ENCODE results near the gene GRB7. TPM values are rescaled to one million over a fixed set of nuclear protein-coding genes. Genes with fewer than 3 reads are reported as not detected.

Gene GRB7
- total and polyA plus RNA-seq, 2 of the 4 experiments (the other 2 are of a cell fraction): 0.18 to 0.36 TPM

DNA sequence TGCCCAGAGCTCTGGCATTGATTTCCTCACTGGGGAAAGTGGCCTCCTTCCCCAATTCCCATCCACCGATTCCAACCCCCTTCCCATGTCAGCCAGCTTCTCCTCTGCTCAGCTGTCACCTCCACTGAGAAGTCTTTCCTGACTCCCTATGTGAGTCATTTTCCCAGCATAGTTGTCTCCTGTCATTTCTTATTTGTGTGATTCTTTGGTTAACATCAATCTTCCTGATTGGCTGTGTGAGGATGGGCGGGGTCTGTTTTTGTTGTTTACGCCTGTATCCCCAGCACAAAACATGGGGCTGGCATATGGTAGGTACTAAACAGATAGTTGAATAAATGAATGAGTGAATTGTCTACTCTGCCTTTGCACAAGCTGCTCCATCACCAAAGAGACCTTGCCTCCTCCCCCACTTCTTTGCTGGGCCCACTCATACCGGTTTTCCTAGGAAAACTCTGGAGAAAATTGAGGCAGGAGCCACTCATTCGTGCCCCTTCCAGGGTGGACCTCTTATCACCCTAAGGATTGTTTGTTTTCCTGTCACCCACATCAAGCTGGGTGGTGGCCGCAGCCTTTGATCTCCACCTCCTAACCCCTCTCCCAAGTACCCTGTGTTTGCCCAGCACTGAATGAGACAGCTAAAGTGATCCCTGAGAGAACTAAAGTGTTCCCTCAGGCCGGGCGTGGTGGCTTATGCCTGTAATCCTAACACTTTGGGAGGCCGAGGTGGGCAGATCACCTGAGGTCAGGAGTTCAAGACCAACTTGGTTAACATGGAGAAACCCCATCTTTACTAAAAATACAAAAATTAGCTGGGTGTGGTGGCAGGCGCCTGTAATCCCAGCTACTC is 1.2 kb upstream of the GRB7 start:
- TF ChIP-seq, protein P1, sequence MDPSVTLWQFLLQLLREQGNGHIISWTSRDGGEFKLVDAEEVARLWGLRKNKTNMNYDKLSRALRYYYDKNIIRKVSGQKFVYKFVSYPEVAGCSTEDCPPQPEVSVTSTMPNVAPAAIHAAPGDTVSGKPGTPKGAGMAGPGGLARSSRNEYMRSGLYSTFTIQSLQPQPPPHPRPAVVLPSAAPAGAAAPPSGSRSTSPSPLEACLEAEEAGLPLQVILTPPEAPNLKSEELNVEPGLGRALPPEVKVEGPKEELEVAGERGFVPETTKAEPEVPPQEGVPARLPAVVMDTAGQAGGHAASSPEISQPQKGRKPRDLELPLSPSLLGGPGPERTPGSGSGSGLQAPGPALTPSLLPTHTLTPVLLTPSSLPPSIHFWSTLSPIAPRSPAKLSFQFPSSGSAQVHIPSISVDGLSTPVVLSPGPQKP (IDR thresholded peaks at IDR 0.05; ENCODE audit: borderline replicate concordance, low read depth, low read length): no peak
- TF ChIP-seq CEBPB (IDR thresholded peaks at IDR 0.05; ENCODE audit: low read depth, low read length): no peak
- TF ChIP-seq MXI1 (IDR thresholded peaks at IDR 0.05; ENCODE audit: borderline replicate concordance, low read depth, low read length): no peak
- TF ChIP-seq SMC3 (IDR thresholded peaks at IDR 0.05; ENCODE audit: low read depth, low read length): no peak
- TF ChIP-seq FOS (IDR thresholded peaks at IDR 0.05; ENCODE audit: low read depth, low read length): no peak
- TF ChIP-seq CHD1 (IDR thresholded peaks at IDR 0.05; ENCODE audit: low read depth, low read length): no peak
- Histone ChIP-seq H4K5ac (ENCODE audit: low read depth, low read length) (no peak overlapping the region), H3K9me3 (ENCODE audit: control insufficient read depth, insufficient read depth, low read length) (no peaks in the 10 kb centered on the region), H3K4me1 (ENCODE audit: control insufficient read depth, insufficient read depth, low read length) (peaks cover 16% of the 10 kb centered on the region; the same call in 1 of the 2 replicates), H4K8ac (ENCODE audit: low read depth in 2 of 2, low read length in 2 of 2) (no peak overlapping the region), H3K79me1 (ENCODE audit: low read depth in 1 of 2, low read length in 2 of 2) (no peaks in the 10 kb centered on the region), H3K27ac (ENCODE audit: insufficient read depth, low read length) (no peak overlapping the region), H2BK20ac (ENCODE audit: low read depth, low read length) (no peak overlapping the region), H3K27me3 (ENCODE audit: control insufficient read depth, insufficient read depth, low read length) (peaks cover 28% of the 10 kb centered on the region), H2AFZ (replicated peaks; ENCODE audit: low read length, poor library complexity) (peak overlapping the region; percentile 32), H2AK5ac (ENCODE audit: low read depth, low read length) (no peak overlapping the region), H3K4me3 (ENCODE audit: insufficient read depth, low read depth, low read length) (no peak overlapping the region), H2BK15ac (ENCODE audit: low read depth, low read length) (no peak overlapping the region), H3K56ac (ENCODE audit: extremely low read depth, insufficient read depth, low read length) (no peak overlapping the region), H3K14ac (replicated peaks; ENCODE audit: low read depth, low read length) (no peak overlapping the region), H4K91ac (ENCODE audit: insufficient read depth, low read depth, low read length) (no peak overlapping the region), H3K4ac (ENCODE audit: low read depth, low read length) (no peak overlapping the region), H3K23ac (ENCODE audit: low read depth, low read length) (no peak overlapping the region), H3K9ac (ENCODE audit: low read depth, low read length) (no peak overlapping the region), H4K20me1 (ENCODE audit: insufficient read depth, low read length) (no peaks in the 10 kb centered on the region), H3K36me3 (ENCODE audit: control insufficient read depth, insufficient read depth, low read length) (no peaks in the 10 kb centered on the region), H3K18ac (ENCODE audit: low read depth, low read length) (no peak overlapping the region), H2BK120ac (ENCODE audit: low read depth, low read length) (no peak overlapping the region), H3K4me2 (ENCODE audit: low read depth, low read length) (no peak overlapping the region), H3K9me1 (ENCODE audit: insufficient read depth, low read length) (0 out of 2 replicates have a peak, but pooled peaks cover 7% of the 10 kb centered on the region), H2BK5ac (ENCODE audit: low read depth, low read length, poor library complexity, severe bottlenecking) (no peak overlapping the region), H2AK9ac (replicated peaks; ENCODE audit: low read depth, low read length, poor library complexity) (no peak overlapping the region)
- ChIA-PET POLR2A (ENCODE audit: unreplicated experiment) (no interaction called here), CTCF (no interaction called here)
- dilution Hi-C loops (cut with HindIII; ENCODE audit: low sequenced_read_pairs, unreplicated experiment) (no loop called here), intact Hi-C loops (cut with micrococcal nuclease) (no loop called here), in situ Hi-C loops (cut with MboI; ENCODE audit: low sequenced_read_pairs) (no loop called here)
- BruUV-seq (replicated peaks): no TSS peak
- DNase-seq (no peak), ATAC-seq (ENCODE audit: low read depth) (no peak)
- 14% methylated on average over 1 of the region's 10 CpGs; no CpG with 5 or more reads in 1 of the 2 experiments for WGBS, 2 experiments (ENCODE audit: extremely low coverage in 2 of 2, insufficient read length in 1 of 2)

Measured in IMR-90 (cell line).